Activated T-helper 17 cell treated with anti-CD3 and anti-CD28 coated beads, Interleukin-2, amount 50 U/mL, for 72 hours (primary cell): ENCODE results near the gene PLA2G2A. TPM values are rescaled to one million over a fixed set of nuclear protein-coding genes. Genes with fewer than 3 reads are reported as not detected.
"Not testable (repeated sequence)": the region's sequence is repeated elsewhere in the genome, so short reads cannot be mapped to it uniquely, and the experiment has no call there.

ENCODE experiments used
- ATAC-seq: fragments of 150-1000 bp; cut with Tn5 transposase; replicated peaks from 2 replicates; pipeline ENCODE4 v1.10.0; 2021; ENCODE audit warnings: mild to moderate bottlenecking, moderate library complexity
- H3K27ac Mint-ChIP-seq: one replicate; pipeline ENCODE4 v1.8.0; 2022; ENCODE audit warnings: mixed read lengths
- H3K27me3 Mint-ChIP-seq: one replicate; pipeline ENCODE4 v1.8.0; 2022; ENCODE audit warnings: mixed read lengths
- H3K36me3 Mint-ChIP-seq: one replicate; pipeline ENCODE4 v1.8.0; 2022; ENCODE audit warnings: low read depth, mild to moderate bottlenecking, mixed read lengths
- H3K4me1 Mint-ChIP-seq: one replicate; pipeline ENCODE4 v1.8.0; 2022; ENCODE audit warnings: mixed read lengths
- H3K4me3 Mint-ChIP-seq: one replicate; pipeline ENCODE4 v1.8.0; 2022; ENCODE audit warnings: mild to moderate bottlenecking, mixed read lengths
- H3K9me3 Mint-ChIP-seq: one replicate; pipeline ENCODE4 v1.8.0; 2022; ENCODE audit warnings: mixed read lengths
- total RNA-seq, 2 donors: library from RNA; stranded (reverse); gene quantifications; one replicate each; pipeline ENCODE4 v1.2.3, GENCODE V29; 2022

The PLA2G2A gene
- total RNA-seq, 2 donors from 2014 or later, result not detected

DNA sequence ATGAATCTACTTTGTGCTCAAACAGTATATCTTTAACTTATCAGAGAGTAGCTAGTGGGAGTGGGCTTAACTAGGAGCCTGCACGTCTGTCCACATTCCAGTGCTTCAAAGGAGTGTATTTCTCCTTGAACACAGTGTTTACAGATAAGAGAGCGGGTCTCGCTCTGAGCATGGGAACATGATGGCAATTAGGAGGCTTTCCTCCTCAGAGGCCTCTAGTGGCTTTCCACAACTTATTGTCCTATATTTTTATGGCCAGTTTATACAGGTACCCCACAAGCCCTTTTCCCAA lies 52.3 kb downstream of the PLA2G2A start:
- H3K36me3 Mint-ChIP-seq, H3K4me3 Mint-ChIP-seq, H3K9me3 Mint-ChIP-seq, ATAC-seq, H3K27me3 Mint-ChIP-seq, H3K4me1 Mint-ChIP-seq, H3K27ac Mint-ChIP-seq: not testable (repeated sequence)

DNA sequence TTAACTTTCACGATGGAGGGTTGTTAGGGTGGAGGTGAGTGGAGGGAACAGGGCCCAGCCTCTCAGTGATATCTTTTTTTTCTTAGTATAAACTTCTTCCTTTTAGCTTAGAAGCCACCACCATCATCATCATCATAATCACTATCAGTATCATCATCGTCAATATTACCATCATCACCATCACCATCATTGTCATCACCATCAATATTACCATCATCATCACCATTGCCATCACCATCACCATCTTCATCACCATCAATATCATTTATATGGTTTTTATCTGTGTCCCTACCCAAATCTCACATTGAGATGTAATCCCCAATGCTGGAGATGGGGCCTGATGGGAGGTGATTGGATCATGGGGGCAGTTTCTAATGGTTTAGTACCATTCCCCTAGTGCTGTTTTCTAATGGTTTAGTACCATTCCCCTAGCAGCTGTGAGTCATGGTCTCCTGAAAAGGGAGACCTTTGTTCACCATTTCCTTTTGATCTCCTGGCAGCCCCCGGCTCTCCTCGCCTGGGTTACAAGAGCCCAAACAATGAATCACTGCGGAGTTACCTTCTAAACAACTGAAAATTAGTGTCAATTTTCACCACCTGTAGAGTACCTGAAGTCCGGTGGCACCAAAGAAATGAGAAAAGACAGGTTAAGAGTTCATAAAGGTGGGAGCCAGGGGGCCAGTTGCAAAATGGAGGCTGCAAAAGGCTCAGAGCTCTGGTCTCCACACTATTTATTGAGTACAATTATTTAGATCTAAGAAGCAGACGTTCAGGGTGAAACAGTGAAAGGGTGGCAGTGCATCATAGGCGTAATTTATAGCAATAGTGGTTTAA lies 52.9 kb downstream of the PLA2G2A start:
- no peaks in the 10 kb centered on the region for H3K4me1 Mint-ChIP-seq
- H3K4me3 Mint-ChIP-seq, result no peak overlapping the region
- H3K27me3 Mint-ChIP-seq, result peaks cover 9% of the 10 kb centered on the region
- no peak overlapping the region for H3K27ac Mint-ChIP-seq
- H3K36me3 Mint-ChIP-seq, result no peaks in the 10 kb centered on the region
- ATAC-seq, result peak; percentile 18
- H3K9me3 Mint-ChIP-seq, result peaks cover 5% of the 10 kb centered on the region

Other genes starting within 250 kb of the PLA2G2A start
- 10 to 100 TPM in 1 of 2 donors, 1 to 10 TPM in 1; 8.9 to 12.6 TPM for gene TMCO4, start 179.7 kb downstream of the PLA2G2A start, total RNA-seq
- gene RNF186, start 164.3 kb downstream of the PLA2G2A start, total RNA-seq, result not detected
- 10 to 100 TPM; 11.5 to 16.6 TPM for gene OTUD3, start 97.2 kb downstream of the PLA2G2A start, total RNA-seq
- gene PLA2G2E, start 56.0 kb downstream of the PLA2G2A start, total RNA-seq, result not detected
- not detected for gene PLA2G5, start 90.6 kb upstream of the PLA2G2A start, total RNA-seq
- gene PLA2G2D, start 139.9 kb upstream of the PLA2G2A start, total RNA-seq, result not detected
- not detected for gene PLA2G2F, start 159.7 kb upstream of the PLA2G2A start, total RNA-seq
- gene UBXN10, start 206.5 kb upstream of the PLA2G2A start, total RNA-seq, result under 1 TPM; 0.37 to 0.63 TPM
- under 1 TPM; 0.06 to 0.26 TPM for gene PLA2G2C, start 206.9 kb upstream of the PLA2G2A start, total RNA-seq